ENCODE results near the gene PRAME. TPM values are rescaled to one million over a fixed set of nuclear protein-coding genes. Genes with fewer than 3 reads are reported as not detected.
"Not testable (repeated sequence)": the region's sequence is repeated elsewhere in the genome, so short reads cannot be mapped to it uniquely, and the experiment has no call there.

Gene PRAME
- total RNA-seq, 4 donors from 2014 or later = 0.16 to 0.41 TPM; not detected in 2

DNA sequence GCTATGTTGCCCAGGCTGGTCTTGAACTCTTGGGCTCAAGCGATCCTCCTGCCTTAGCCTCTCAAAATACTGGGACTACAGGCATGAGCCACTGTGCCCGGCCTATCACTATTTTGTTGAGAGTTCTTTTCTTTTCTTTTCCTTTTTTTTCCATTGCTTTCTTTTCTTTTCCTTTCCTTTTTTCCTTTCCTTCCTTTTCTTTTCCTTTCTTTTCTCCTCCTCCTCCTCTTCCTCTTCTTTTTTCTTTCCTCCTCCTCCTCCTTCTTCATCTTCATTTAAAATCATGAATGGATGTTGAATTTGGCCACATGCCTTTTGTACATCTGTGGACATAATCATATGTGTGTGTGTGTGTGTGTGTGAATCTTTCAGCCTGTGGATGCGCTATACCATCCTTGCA, 25.7 kb upstream of the PRAME start:
- Histone ChIP-seq H3K27ac (no peak overlapping the region), H3K27me3 (peaks cover 25% of the 10 kb centered on the region), H3K36me3 (no peaks in the 10 kb centered on the region), H3K9me3 (no peaks in the 10 kb centered on the region), H3K4me1 (no peaks in the 10 kb centered on the region), H3K4me3 (no peak overlapping the region)
- no peak for TF ChIP-seq CTCF (IDR thresholded peaks at IDR 0.05)
- WGBS, 2 donors (ENCODE audit: low coverage in 1 of 2) = 90 to 93% methylated on average over 3 of the region's 3 CpGs
- intact Hi-C loops (cut with DNase I; ENCODE audit: low total_unique reads) (loop anchor here (5.0 kb wide), 1 partner anchor 543 kb away; no protein-coding TSS in a partner anchor), in situ Hi-C loops (cut with MboI; ENCODE audit: low pct_ligation_motif_present in 1 of 4, low pct_unique_long_range_greater_than_20kb in 1 of 4, low sequenced_read_pairs in 3 of 4) (loop anchor here in 1 of 4 donors (25.0 kb wide), 1 partner anchor 122 kb away; no protein-coding TSS in a partner anchor)
- DNase-seq = no peak

GRCh38 chr22:22583030-22583429, 24.0 kb upstream of the PRAME start:
- peaks cover 25% of the 10 kb centered on the region for H3K27me3 ChIP-seq
- H3K4me3 ChIP-seq = no peak overlapping the region
- no peak for DNase-seq
- H3K4me1 ChIP-seq = no peaks in the 10 kb centered on the region
- no peaks in the 10 kb centered on the region for H3K9me3 ChIP-seq
- in situ Hi-C loops (cut with MboI; ENCODE audit: low pct_ligation_motif_present in 1 of 4, low pct_unique_long_range_greater_than_20kb in 1 of 4, low sequenced_read_pairs in 3 of 4) (loop anchor here in 1 of 4 donors (25.0 kb wide), 1 partner anchor 121 kb away; no protein-coding TSS in a partner anchor), intact Hi-C loops (cut with DNase I; ENCODE audit: low total_unique reads) (no loop called here)
- no peak for TF ChIP-seq POLR2A (IDR thresholded peaks at IDR 0.05)
- no peaks in the 10 kb centered on the region for H3K36me3 ChIP-seq
- H3K27ac ChIP-seq = no peak overlapping the region
- 88 to 95% methylated on average over 1 of the region's 1 CpG for WGBS, 2 donors (ENCODE audit: low coverage in 1 of 2)

DNA sequence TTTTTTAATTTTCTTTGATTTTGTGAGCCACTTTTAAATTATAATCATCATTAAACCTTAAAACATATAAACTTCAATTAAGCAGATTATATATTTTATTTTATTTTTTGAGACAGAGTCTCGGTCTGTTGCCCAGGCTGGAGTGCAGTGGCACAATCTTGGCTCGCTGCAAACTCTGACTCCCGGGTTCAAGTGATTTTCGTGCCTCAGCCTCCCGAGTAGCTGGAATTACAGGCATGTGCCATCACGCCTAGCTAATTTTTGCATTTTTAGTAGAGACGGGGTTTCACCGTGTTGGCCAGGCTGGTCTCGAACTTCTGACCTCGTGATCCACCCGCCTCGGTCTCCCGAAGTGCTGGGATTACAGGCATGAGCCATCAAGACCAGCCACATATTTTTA, 22.5 kb upstream of the PRAME start:
- H3K27me3 ChIP-seq = peaks cover 19% of the 10 kb centered on the region
- H3K27ac ChIP-seq; H3K9me3 ChIP-seq; intact Hi-C loops (cut with DNase I; ENCODE audit: low total_unique reads); H3K4me3 ChIP-seq; H3K36me3 ChIP-seq; H3K4me1 ChIP-seq; DNase-seq: not testable (repeated sequence)
- WGBS, 2 donors (ENCODE audit: low coverage in 1 of 2) = 85 to 89% methylated on average over 11 to 13 of the region's 13 CpGs
- in situ Hi-C loops (cut with MboI; ENCODE audit: low pct_ligation_motif_present in 1 of 4, low pct_unique_long_range_greater_than_20kb in 1 of 4, low sequenced_read_pairs in 3 of 4) = loop anchor here in 1 of 4 donors (25.0 kb wide), 1 partner anchor 119 kb away; no protein-coding TSS in a partner anchor

DNA sequence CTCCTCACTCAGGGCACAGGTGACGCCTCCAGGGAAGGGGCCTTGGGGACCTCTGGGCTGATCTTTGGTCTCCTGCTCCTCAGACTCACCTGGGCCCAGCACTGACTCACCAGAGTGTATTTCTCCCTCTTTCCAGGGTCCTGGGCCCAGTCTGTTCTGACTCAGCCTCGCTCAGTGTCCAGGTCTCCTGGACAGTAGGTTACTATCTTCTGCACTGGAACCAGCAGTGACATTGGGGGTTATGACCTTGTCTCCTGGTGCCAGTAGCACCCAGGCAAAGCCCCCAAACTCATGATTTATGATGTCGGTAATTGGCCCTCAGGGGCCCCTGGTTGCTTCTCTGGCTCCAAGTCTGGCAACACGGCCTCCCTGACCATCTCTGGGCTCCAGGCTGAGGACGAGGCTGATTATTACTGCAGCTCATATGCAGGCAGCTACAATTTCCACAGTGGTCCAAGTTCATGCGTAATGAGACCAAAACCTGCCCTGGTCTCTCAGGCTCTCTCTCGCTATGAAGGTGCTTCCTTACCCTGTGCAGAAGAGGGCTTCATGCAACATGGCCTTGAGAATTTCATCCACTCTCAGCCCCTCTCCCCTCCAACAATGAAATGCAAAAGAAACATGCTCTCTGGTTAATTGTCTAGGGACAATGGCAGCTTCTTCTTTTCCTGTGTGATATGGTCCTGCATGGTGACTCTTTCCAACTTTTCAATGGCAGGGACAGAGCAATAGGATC, 21.0 kb upstream of the PRAME start:
- in situ Hi-C loops (cut with MboI; ENCODE audit: low pct_ligation_motif_present in 1 of 4, low pct_unique_long_range_greater_than_20kb in 1 of 4, low sequenced_read_pairs in 3 of 4) = loop anchor here in 1 of 4 donors (25.0 kb wide), 1 partner anchor 118 kb away; no protein-coding TSS in a partner anchor
- no peak for TF ChIP-seq POLR2AphosphoS5 (IDR thresholded peaks at IDR 0.05)
- TF ChIP-seq EP300 (IDR thresholded peaks at IDR 0.05; ENCODE audit: low read depth) = no peak
- no peak for TF ChIP-seq CTCF (IDR thresholded peaks at IDR 0.05)
- TF ChIP-seq POLR2A (IDR thresholded peaks at IDR 0.05) = no peak
- no peak overlapping the region for H3K4me3 ChIP-seq
- H3K36me3 ChIP-seq = no peaks in the 10 kb centered on the region
- no peak for DNase-seq
- H3K4me1 ChIP-seq = no peaks in the 10 kb centered on the region
- intact Hi-C loops (cut with DNase I; ENCODE audit: low total_unique reads) = no loop called here
- H3K9me3 ChIP-seq = no peaks in the 10 kb centered on the region
- H3K27me3 ChIP-seq = peaks cover 10% of the 10 kb centered on the region
- WGBS, 2 donors (ENCODE audit: low coverage in 1 of 2) = 95% methylated on average over 7 of the region's 7 CpGs; no CpG with 5 or more reads in 1 of the 2 donors
- no peak overlapping the region for H3K27ac ChIP-seq

GRCh38 chr22:22578702-22579424, 19.8 kb upstream of the PRAME start:
- WGBS, 2 donors (ENCODE audit: low coverage in 1 of 2) = 77 to 94% methylated on average over 7 to 10 of the region's 10 CpGs
- in situ Hi-C loops (cut with MboI; ENCODE audit: low pct_ligation_motif_present in 1 of 4, low pct_unique_long_range_greater_than_20kb in 1 of 4, low sequenced_read_pairs in 3 of 4) = loop anchor here in 1 of 4 donors (25.0 kb wide), 1 partner anchor 117 kb away; no protein-coding TSS in a partner anchor
- Histone ChIP-seq H3K4me3 (no peak overlapping the region), H3K27ac (no peak overlapping the region), H3K9me3 (no peaks in the 10 kb centered on the region), H3K27me3 (peaks cover 8% of the 10 kb centered on the region), H3K36me3 (no peaks in the 10 kb centered on the region), H3K4me1 (no peaks in the 10 kb centered on the region)
- intact Hi-C loops (cut with DNase I; ENCODE audit: low total_unique reads) = no loop called here
- TF ChIP-seq EP300 (IDR thresholded peaks at IDR 0.05; ENCODE audit: low read depth) (no peak), POLR2A (IDR thresholded peaks at IDR 0.05) (no peak), CTCF (IDR thresholded peaks at IDR 0.05) (no peak), POLR2AphosphoS5 (IDR thresholded peaks at IDR 0.05) (no peak)
- DNase-seq = no peak
